ENCODE data around the gene MISP.

GRCh38 chr19:799076-799881 is 48.4 kb downstream of the MISP start:
- no peak for TF ChIP-seq POLR2A (IDR thresholded peaks at IDR 0.05; ENCODE audit: low read length)
- no peak for TF ChIP-seq GATA1 (IDR thresholded peaks at IDR 0.05; ENCODE audit: low read depth, low read length)

All from erythroblast (primary cell).